Fibroblast of the aortic adventitia (primary cell): ENCODE data around the gene TRIM75. TPM values are rescaled to one million over a fixed set of nuclear protein-coding genes. Genes with fewer than 3 reads are reported as not detected.

Experiments used
- DNase-seq: peaks from one replicate; pipeline ENCODE4 v3.0.0-alpha.2; 2010; ENCODE audit warnings: low read depth
- H3K4me3 ChIP-seq: 2 replicates; pipeline ENCODE4 v1.5.1; 2011; ENCODE audit warnings: low read depth, mild to moderate bottlenecking, control low read depth, low read length, moderate library complexity
- CTCF ChIP-seq: IDR thresholded peaks from 2 replicates; pipeline ENCODE4 v1.5.1; 2011; ENCODE audit warnings: mild to moderate bottlenecking, low read length, control low read depth, inconsistent platforms; ENCODE audit not compliant: insufficient read depth
- total RNA-seq: library from RNA; depleted of rRNA; stranded (reverse); fragments of >200 nt; gene quantifications from 2 replicates; pipeline ENCODE4 v1.2.3, GENCODE V29; 2012; ENCODE audit warnings: low replicate concordance

The TRIM75 gene
- not detected in 2 replicates for total RNA-seq

GRCh38 chr4:165053645-165054044, at the start of gene TRIM75:
Gene TRIM75 (plus strand): TSS chr4:165053866. CDS start chr4:165059148, 5,282 bp downstream.
- TF ChIP-seq CTCF: no peak
- H3K4me3 ChIP-seq: no peak within 1 kb of the TSS
- DNase-seq: no peak

- H3K4me3 ChIP-seq: no peak overlapping the region
- TF ChIP-seq CTCF: no peak
- DNase-seq: no peak
Observed at GRCh38 chr4:165005352-165005925, 48.2 kb upstream of the TRIM75 start.

- no peak for TF ChIP-seq CTCF
- no peak for DNase-seq
- H3K4me3 ChIP-seq: no peak overlapping the region
Observed at GRCh38 chr4:165006456-165006855, 47.2 kb upstream of the TRIM75 start.

- no peak for TF ChIP-seq CTCF
- no peak overlapping the region for H3K4me3 ChIP-seq
- no peak for DNase-seq
Observed at GRCh38 chr4:165006886-165007285, 46.8 kb upstream of the TRIM75 start.

- H3K4me3 ChIP-seq: no peak overlapping the region
- TF ChIP-seq CTCF: no peak
- DNase-seq: no peak
Observed at GRCh38 chr4:165009493-165010227, 44.0 kb upstream of the TRIM75 start.

GRCh38 chr4:165010487-165010886, 43.2 kb upstream of the TRIM75 start:
- DNase-seq: no peak
- no peak overlapping the region for H3K4me3 ChIP-seq
- TF ChIP-seq CTCF: no peak
